Measurements from ENCODE around the gene EIF1AX. TPM values are rescaled to one million over a fixed set of nuclear protein-coding genes. Genes with fewer than 3 reads are reported as not detected.

The EIF1AX gene
- total RNA-seq, 4 donors from 2014 or later = 37.0 to 99.6 (median 47.9) TPM

DNA sequence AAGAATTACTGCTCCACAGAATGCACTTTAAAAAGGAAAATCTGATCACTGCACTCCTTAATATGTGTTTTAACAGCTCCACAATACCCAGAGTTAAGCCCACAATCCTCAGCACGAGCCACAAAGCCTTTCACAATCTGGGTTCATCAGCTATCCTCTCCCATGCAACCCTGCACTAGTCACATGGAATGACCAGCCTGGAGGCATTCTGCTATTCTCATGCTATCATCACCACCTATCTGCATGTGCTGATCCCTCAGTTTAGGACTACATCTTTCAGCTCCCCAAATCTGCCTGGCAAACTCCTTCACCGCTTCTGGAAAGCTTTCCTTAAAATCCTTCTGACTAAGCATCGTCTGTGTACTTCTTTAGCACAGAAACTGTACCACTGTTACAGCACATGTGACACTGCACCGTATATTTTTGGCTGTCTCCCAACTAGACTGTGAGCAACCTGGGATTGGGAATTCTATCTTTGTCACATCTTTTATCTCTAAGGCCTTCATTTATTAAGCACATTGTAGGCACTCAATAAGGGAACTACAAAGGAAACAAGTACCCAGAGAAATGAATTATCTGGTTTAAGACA, 18.3 kb upstream of the EIF1AX start:
- TF ChIP-seq, protein P1, sequence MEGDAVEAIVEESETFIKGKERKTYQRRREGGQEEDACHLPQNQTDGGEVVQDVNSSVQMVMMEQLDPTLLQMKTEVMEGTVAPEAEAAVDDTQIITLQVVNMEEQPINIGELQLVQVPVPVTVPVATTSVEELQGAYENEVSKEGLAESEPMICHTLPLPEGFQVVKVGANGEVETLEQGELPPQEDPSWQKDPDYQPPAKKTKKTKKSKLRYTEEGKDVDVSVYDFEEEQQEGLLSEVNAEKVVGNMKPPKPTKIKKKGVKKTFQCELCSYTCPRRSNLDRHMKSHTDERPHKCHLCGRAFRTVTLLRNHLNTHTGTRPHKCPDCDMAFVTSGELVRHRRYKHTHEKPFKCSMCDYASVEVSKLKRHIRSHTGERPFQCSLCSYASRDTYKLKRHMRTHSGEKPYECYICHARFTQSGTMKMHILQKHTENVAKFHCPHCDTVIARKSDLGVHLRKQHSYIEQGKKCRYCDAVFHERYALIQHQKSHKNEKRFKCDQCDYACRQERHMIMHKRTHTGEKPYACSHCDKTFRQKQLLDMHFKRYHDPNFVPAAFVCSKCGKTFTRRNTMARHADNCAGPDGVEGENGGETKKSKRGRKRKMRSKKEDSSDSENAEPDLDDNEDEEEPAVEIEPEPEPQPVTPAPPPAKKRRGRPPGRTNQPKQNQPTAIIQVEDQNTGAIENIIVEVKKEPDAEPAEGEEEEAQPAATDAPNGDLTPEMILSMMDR (IDR thresholded peaks at IDR 0.05; ENCODE audit: low read depth) = no peak

- TF ChIP-seq, protein P1 (IDR thresholded peaks at IDR 0.05; ENCODE audit: low read depth) = no peak
Measured at GRCh38 chrX:20151689-20152088, 10.1 kb upstream of the EIF1AX start.

GRCh38 chrX:20149326-20149725, 7.7 kb upstream of the EIF1AX start:
- TF ChIP-seq, protein P1 (IDR thresholded peaks at IDR 0.05; ENCODE audit: low read depth) = no peak

DNA sequence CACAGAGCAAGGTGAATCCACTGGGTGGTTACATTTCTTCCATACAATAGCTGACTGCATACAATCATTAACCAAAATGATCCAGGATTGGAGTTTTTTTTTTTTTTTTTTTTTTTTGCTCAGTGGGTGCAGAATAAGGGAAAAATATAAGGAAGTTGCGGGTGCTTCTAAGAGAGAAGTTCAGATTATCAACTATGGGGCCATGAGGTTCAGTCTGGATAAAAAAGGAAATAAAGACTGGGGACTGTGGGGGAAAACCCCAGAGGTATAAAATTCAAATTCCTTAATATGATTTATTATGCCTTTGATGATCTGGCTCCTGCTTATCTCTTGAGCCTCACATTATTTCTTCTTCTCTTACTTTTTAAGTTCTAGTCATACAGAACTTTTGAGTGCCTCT, 5.9 kb upstream of the EIF1AX start:
- TF ChIP-seq, protein P1 (IDR thresholded peaks at IDR 0.05; ENCODE audit: low read depth) = no peak

- TF ChIP-seq, protein P1 (IDR thresholded peaks at IDR 0.05; ENCODE audit: low read depth) = no peak
Measured at GRCh38 chrX:20144491-20144890, 2.9 kb upstream of the EIF1AX start.

DNA sequence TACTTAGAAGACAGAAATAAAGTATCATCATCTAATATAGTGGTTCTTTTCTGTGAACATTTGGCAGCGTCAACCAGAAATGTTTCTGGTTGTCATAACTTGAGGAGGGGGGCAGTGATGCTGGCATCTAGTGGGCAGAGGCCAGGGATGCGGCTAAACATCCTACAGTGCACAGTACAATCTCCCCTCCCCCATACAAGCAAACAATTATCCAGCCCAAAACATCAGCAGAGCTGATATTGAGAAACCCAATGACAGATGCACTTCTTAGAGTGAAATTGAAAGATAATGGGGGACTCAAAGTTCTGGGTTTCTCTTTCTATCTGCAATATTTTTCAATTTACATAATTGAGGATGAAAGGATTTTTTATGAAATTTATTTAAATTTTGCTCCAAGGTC, 1.9 kb upstream of the EIF1AX start:
- TF ChIP-seq, protein P1 (IDR thresholded peaks at IDR 0.05; ENCODE audit: low read depth) = no peak

DNA sequence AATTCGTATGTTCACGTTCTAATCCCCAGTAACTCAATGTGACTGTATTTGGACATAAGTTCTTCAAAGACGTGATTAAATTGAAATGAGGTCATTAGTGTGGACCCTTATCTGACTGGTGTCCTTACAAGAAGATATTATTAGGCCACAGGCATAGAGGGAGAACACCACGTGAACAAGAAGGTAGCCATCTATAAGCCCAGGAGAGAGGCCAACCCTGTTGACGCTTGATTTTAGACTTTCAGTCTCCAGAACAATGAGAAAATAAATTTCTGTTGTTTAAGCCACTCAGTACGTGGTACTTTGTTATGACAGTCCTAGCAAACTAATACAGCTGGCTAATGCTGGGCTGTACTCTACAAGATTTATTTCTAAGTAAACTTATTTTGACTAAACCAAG, 1.5 kb upstream of the EIF1AX start:
- TF ChIP-seq, protein P1 (IDR thresholded peaks at IDR 0.05; ENCODE audit: low read depth) = no peak
